Activated T-cell treated with anti-CD3 and anti-CD28 coated beads for 4 hours (primary cell): ENCODE data around the gene PITPNM1.
"Not testable (repeated sequence)": the region's sequence is repeated elsewhere in the genome, so short reads cannot be mapped to it uniquely, and the experiment has no call there.

Source experiments
- DNase-seq: peaks from one replicate; pipeline ENCODE4 v3.0.0-alpha.2; 2020

The PITPNM1 gene

GRCh38 chr11:67522844-67523555, 17.8 kb upstream of the PITPNM1 start, which contains the start of gene CABP2:
Gene CABP2, minus strand, starts transcription at chr11:67523446. Its CDS starts 120 bp downstream, at chr11:67523326.
- no peak for DNase-seq

- DNase-seq: no peak
Observed at GRCh38 chr11:67522338-67522737, 17.2 kb upstream of the PITPNM1 start.

- no peak for DNase-seq
Observed at GRCh38 chr11:67521924-67522323, 16.8 kb upstream of the PITPNM1 start.

GRCh38 chr11:67520856-67521824, 16.0 kb upstream of the PITPNM1 start:
- no peak for DNase-seq

- DNase-seq: no peak
Observed at GRCh38 chr11:67519726-67520125, 14.6 kb upstream of the PITPNM1 start.

- DNase-seq: no peak
Observed at GRCh38 chr11:67517784-67518552, 12.8 kb upstream of the PITPNM1 start.

GRCh38 chr11:67516806-67517205, 11.6 kb upstream of the PITPNM1 start:
- DNase-seq: no peak

GRCh38 chr11:67514116-67514515, 9.0 kb upstream of the PITPNM1 start:
- DNase-seq: no peak

GRCh38 chr11:67511558-67511957, 6.4 kb upstream of the PITPNM1 start:
- not testable (repeated sequence) for DNase-seq

- no peak for DNase-seq
Observed at GRCh38 chr11:67510023-67510345, 4.8 kb upstream of the PITPNM1 start.

GRCh38 chr11:67508486-67509121, 3.4 kb upstream of the PITPNM1 start:
- DNase-seq: peak; percentile 99

- peak; percentile 89 for DNase-seq
Observed at GRCh38 chr11:67507864-67508485, 2.8 kb upstream of the PITPNM1 start, which contains the start of gene CDK2AP2. Gene CDK2AP2, minus strand, starts transcription at chr11:67508162. Its CDS starts 80 bp downstream, at chr11:67508082.

- DNase-seq: no peak
Observed at GRCh38 chr11:67507242-67507863, 2.2 kb upstream of the PITPNM1 start.

- no peak for DNase-seq
Observed at GRCh38 chr11:67506426-67507051, 1.4 kb upstream of the PITPNM1 start.

- DNase-seq: peak; percentile 82
Observed at GRCh38 chr11:67505605-67506396, 638 bp upstream of the PITPNM1 start.

GRCh38 chr11:67504005-67504949, 886 bp downstream of the PITPNM1 start:
- DNase-seq: no peak

GRCh38 chr11:67503119-67504004, 1.8 kb downstream of the PITPNM1 start:
- no peak for DNase-seq
